Esophagus squamous epithelium (tissue), 5 donors: ENCODE measurements around the gene OSBPL8. TPM values are rescaled to one million over a fixed set of nuclear protein-coding genes. Genes with fewer than 3 reads are reported as not detected.

Experiments used
- DNase-seq: peaks from one replicate; lab custom pipeline; 2025; lab: John Stamatoyannopoulos, UW
- H3K27ac ChIP-seq, 4 donors: fragments of 200-600 bp; sonication (generic); one replicate each; pipeline ENCODE4 v1.5.1; 2016 to 2019; ENCODE audit warnings: mild to moderate bottlenecking in 1 of 4
- H3K27me3 ChIP-seq, 4 donors: fragments of 200-600 bp; sonication (generic); 1 replicate in 3 of 4; 2 replicates in 1 of 4; pipeline versions ENCODE4 v1.5.1 to v1.6.0; 2017 to 2021; ENCODE audit warnings: antibody characterized with exemption in 1 of 4
- H3K36me3 ChIP-seq, 3 donors: fragments of 200-600 bp; sonication (generic); one replicate each; pipeline ENCODE4 v1.5.1; 2016 to 2019
- H3K4me1 ChIP-seq, 3 donors: fragments of 200-600 bp; sonication (generic); one replicate each; pipeline ENCODE4 v1.5.1; 2017 to 2019
- H3K4me3 ChIP-seq, 4 donors: fragments of 200-600 bp; sonication (generic); 1 replicate in 3 of 4; 2 replicates in 1 of 4; pipeline ENCODE4 v1.5.1; 2016 to 2019; ENCODE audit warnings: mild to moderate bottlenecking in 2 of 4, moderate library complexity in 1 of 4
- H3K9me3 ChIP-seq, 3 donors: fragments of 200-600 bp; sonication (generic); one replicate each; pipeline ENCODE4 v1.5.1; 2016 to 2019
- POLR2A ChIP-seq, 4 donors: fragments of 450-650 bp; IDR thresholded peaks; one replicate each; pipeline ENCODE4 v1.6.1; 2017; ENCODE audit warnings: antibody characterized with exemption in 4 of 4, mild to moderate bottlenecking in 4 of 4, moderate library complexity in 3 of 4
- WGBS, 2 donors: methylation state at CpG; one replicate each; pipeline ENCODE4 v1.1.5; 2018; 5-methylcytosine and 5-hydroxymethylcytosine counted together
- intact Hi-C: fragments of 100-400 bp; cut with DNase I; formaldehyde crosslinking; loops from one replicate; pipeline ENCODE4 v1.15.0; 2022
- total RNA-seq, 4 donors: library from RNA; depleted of rRNA; stranded (reverse); fragments of >200 nt; gene quantifications; one replicate each; pipeline ENCODE4 v1.1.0, GENCODE V29; 2016
- TF ChIP-seq, protein P1 (sequence below), 6 experiments: fragments of 450-650 bp in 4 of 6; fragments of 200-600 bp in 2 of 6; sonication (generic) in 2 of 6; IDR thresholded peaks; one replicate each; pipeline ENCODE4 v1.5.1; 2016 to 2019; ENCODE audit warnings: antibody characterized with exemption in 6 of 6, mild to moderate bottlenecking in 4 of 6, moderate library complexity in 4 of 6
- donor health status: DM: yes; HTN: yes; CAD: no.

The OSBPL8 gene
- total RNA-seq, 4 donors from 2014 or later: 30.3 to 60.8 (median 43.0) TPM

DNA sequence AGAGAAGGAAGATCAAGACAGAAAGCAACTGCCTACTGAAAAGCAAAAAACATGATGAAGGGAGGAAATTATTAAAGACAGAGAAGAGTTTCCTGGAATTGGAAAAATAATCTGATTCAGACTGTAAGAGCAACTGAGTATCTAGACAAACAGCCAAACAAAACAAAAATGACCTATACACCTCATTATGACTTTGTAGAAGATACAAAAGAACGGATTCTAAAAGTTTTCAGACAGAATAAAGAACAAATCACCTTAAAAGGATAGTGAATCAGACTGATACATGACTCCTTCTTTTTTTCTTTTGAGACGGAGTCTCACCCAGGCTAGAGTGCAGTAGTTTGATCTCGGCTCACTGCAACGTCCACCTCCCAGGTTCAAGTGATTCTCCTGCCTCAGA is 10.4 kb downstream of the OSBPL8 start:
- Histone ChIP-seq H3K27me3 (no peaks in the 10 kb centered on the region), H3K4me1 (peaks cover 7 to 74% (median 35%) of the 10 kb centered on the region in 3 donors), H3K4me3 (no peak overlapping the region), H3K9me3 (no peaks in the 10 kb centered on the region), H3K36me3 (no peaks in the 10 kb centered on the region), H3K27ac (no peak overlapping the region)
- 68 to 70% methylated on average over 4 of the region's 4 CpGs for WGBS, 2 donors
- intact Hi-C loops: no loop called here
- DNase-seq: no peak
- TF ChIP-seq, protein P1, sequence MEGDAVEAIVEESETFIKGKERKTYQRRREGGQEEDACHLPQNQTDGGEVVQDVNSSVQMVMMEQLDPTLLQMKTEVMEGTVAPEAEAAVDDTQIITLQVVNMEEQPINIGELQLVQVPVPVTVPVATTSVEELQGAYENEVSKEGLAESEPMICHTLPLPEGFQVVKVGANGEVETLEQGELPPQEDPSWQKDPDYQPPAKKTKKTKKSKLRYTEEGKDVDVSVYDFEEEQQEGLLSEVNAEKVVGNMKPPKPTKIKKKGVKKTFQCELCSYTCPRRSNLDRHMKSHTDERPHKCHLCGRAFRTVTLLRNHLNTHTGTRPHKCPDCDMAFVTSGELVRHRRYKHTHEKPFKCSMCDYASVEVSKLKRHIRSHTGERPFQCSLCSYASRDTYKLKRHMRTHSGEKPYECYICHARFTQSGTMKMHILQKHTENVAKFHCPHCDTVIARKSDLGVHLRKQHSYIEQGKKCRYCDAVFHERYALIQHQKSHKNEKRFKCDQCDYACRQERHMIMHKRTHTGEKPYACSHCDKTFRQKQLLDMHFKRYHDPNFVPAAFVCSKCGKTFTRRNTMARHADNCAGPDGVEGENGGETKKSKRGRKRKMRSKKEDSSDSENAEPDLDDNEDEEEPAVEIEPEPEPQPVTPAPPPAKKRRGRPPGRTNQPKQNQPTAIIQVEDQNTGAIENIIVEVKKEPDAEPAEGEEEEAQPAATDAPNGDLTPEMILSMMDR (IDR thresholded peaks at IDR 0.05): no peak
- TF ChIP-seq POLR2A (IDR thresholded peaks at IDR 0.05): no peak

DNA sequence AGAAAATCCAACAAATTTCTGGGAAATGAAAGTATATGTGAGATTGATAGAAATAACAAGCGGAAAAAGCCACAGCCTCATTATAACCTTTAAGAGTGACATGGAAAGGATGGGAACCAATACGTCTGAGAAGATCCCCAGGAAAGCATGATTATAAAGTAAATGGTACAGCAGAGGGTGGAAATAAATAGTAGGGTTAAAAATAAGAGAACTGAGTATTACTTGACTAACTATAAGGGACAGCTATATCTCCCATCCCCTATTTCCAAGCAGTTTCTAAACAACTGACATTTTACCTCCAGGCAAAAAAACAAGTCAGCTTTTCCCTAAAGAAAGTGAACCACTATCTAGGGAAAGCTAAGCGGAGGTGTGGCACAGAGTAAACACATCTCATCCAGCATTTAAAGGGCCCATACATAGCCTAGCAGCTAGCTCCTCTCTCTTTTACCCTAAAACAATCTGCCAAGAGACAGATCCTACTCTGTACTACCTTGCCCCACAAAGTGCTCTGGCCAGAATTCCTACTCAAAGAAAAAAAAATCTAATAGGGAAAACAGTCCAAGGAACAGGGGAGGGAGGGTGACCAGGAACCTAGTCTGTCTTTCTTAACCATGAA is 11.2 kb downstream of the OSBPL8 start:
- 48 to 68% methylated on average over 3 of the region's 3 CpGs for WGBS, 2 donors
- Histone ChIP-seq H3K4me3 (no peak overlapping the region), H3K27ac (no peak overlapping the region), H3K27me3 (no peaks in the 10 kb centered on the region), H3K9me3 (no peaks in the 10 kb centered on the region), H3K36me3 (no peaks in the 10 kb centered on the region), H3K4me1 (peaks cover 7 to 78% (median 35%) of the 10 kb centered on the region in 3 donors)
- DNase-seq: no peak
- TF ChIP-seq, protein P1 (IDR thresholded peaks at IDR 0.05): no peak
- TF ChIP-seq POLR2A (IDR thresholded peaks at IDR 0.05): no peak
- intact Hi-C loops: no loop called here

DNA sequence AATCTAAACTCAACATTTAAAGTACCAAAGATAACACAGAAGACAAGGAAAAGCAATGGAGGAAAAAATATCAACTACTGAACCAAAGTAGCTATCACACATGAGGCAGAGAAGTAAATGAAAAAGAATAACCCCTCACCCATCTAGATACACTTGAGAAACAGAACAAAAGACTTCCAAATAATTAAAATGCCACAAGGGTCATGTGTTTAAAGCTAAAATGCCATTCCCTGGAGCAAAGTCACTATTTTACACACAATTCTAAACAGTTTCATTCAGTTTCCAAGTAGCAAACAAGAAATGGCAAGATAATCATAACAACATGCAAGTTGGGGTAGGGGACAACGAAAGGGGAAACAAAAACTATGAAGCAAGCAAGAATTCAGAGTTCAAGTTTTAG is 12.0 kb downstream of the OSBPL8 start:
- peaks cover 7 to 73% (median 35%) of the 10 kb centered on the region in 3 donors for H3K4me1 ChIP-seq
- no peak for DNase-seq
- no peak overlapping the region for H3K4me3 ChIP-seq
- intact Hi-C loops: no loop called here
- TF ChIP-seq POLR2A (IDR thresholded peaks at IDR 0.05): no peak
- H3K9me3 ChIP-seq: no peaks in the 10 kb centered on the region
- 46 to 61% methylated on average over 1 of the region's 1 CpG for WGBS, 2 donors
- H3K27me3 ChIP-seq: no peaks in the 10 kb centered on the region
- no peak overlapping the region for H3K27ac ChIP-seq
- H3K36me3 ChIP-seq: no peaks in the 10 kb centered on the region

DNA sequence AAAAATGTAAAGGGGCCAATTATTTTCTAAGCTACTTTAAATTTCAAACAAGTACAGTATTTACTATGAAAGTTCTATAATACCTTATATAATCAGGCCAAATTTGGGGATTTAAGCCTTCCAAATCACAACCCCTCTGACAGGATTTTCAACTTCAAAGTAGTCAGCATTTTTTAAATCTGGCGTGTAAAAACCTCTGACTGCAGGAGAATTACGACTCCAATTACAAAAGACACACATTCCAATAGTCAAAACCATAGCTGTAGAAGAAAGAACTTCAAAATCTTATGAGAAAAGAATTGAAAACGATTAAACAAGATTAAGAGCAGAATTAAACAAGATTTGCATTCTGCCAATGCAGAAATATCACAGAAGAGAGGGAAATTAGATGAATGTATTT is 12.7 kb downstream of the OSBPL8 start:
- WGBS, 2 donors: 27 to 48% methylated on average over 3 of the region's 3 CpGs
- peaks cover 7 to 67% (median 35%) of the 10 kb centered on the region in 3 donors for H3K4me1 ChIP-seq
- intact Hi-C loops: no loop called here
- H3K36me3 ChIP-seq: no peaks in the 10 kb centered on the region
- DNase-seq: no peak
- no peaks in the 10 kb centered on the region for H3K27me3 ChIP-seq
- H3K9me3 ChIP-seq: no peaks in the 10 kb centered on the region
- H3K4me3 ChIP-seq: no peak overlapping the region
- peak overlapping the region in 2 of 4 donors; percentile 10 to 37 for H3K27ac ChIP-seq
- no peak for TF ChIP-seq POLR2A (IDR thresholded peaks at IDR 0.05)
- TF ChIP-seq, protein P1 (IDR thresholded peaks at IDR 0.05): no peak

DNA sequence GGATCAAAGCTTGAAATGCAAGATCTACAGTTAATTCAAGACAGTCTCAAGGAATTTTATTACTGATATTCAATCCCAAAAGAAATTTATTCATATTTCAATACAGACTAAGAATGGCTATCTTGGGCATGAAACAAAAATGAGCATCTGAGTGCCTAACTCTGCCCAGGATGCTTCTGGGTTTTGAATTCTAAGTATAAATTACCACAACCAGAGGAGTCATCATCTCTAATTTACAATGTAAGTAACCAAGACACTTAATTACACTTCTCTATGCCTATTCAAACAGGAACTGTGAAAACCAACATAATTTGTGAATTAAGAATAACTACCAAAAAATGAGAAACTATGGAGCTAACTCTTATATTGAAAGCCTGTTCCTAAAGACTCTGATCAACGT is 14.1 kb downstream of the OSBPL8 start:
- H3K4me3 ChIP-seq: no peak overlapping the region
- no peak for TF ChIP-seq POLR2A (IDR thresholded peaks at IDR 0.05)
- TF ChIP-seq, protein P1 (IDR thresholded peaks at IDR 0.05): no peak
- H3K4me1 ChIP-seq: peaks cover 3 to 55% (median 35%) of the 10 kb centered on the region in 3 donors
- no peak for DNase-seq
- H3K9me3 ChIP-seq: no peaks in the 10 kb centered on the region
- no peaks in the 10 kb centered on the region for H3K36me3 ChIP-seq
- WGBS, 2 donors: 70 to 88% methylated on average over 1 of the region's 1 CpG
- intact Hi-C loops: no loop called here
- no peak overlapping the region for H3K27ac ChIP-seq
- no peaks in the 10 kb centered on the region for H3K27me3 ChIP-seq
